ENCODE results near the gene TRIM25.

The TRIM25 gene

GRCh38 chr17:56879280-56879679 is 34.6 kb downstream of the TRIM25 start:
- no peak for TF ChIP-seq RAD21 (IDR thresholded peaks at IDR 0.05; ENCODE audit: low read depth)
- no peak for TF ChIP-seq ZBTB7A (IDR thresholded peaks at IDR 0.05; ENCODE audit: low read depth)
- no peak for TF ChIP-seq MAX (IDR thresholded peaks at IDR 0.05)
- no peak for TF ChIP-seq EP300 (IDR thresholded peaks at IDR 0.05; ENCODE audit: borderline replicate concordance)
- TF ChIP-seq TAF1 (IDR thresholded peaks at IDR 0.05; ENCODE audit: low read depth): no peak
- no peak for TF ChIP-seq CEBPB (IDR thresholded peaks at IDR 0.05)

GRCh38 chr17:56876766-56877179 is 37.1 kb downstream of the TRIM25 start:
- TF ChIP-seq CREB1 (IDR thresholded peaks at IDR 0.05; ENCODE audit: low read depth) (no peak), USF1 (IDR thresholded peaks at IDR 0.05) (no peak), MAX (IDR thresholded peaks at IDR 0.05) (no peak), TAF1 (IDR thresholded peaks at IDR 0.05; ENCODE audit: low read depth) (no peak), TEAD4 (IDR thresholded peaks at IDR 0.05) (no peak), CEBPB (IDR thresholded peaks at IDR 0.05) (no peak), EGR1 (IDR thresholded peaks at IDR 0.05) (no peak), EP300 (IDR thresholded peaks at IDR 0.05; ENCODE audit: borderline replicate concordance) (no peak), NFIC (IDR thresholded peaks at IDR 0.05) (no peak), FOXM1 (IDR thresholded peaks at IDR 0.05; ENCODE audit: borderline replicate concordance, low read depth) (no peak), ZBTB7A (IDR thresholded peaks at IDR 0.05; ENCODE audit: low read depth) (no peak), REST (IDR thresholded peaks at IDR 0.05; ENCODE audit: low read depth) (no peak), YY1 (IDR thresholded peaks at IDR 0.05; ENCODE audit: low read depth) (no peak), RAD21 (IDR thresholded peaks at IDR 0.05; ENCODE audit: low read depth) (no peak), TCF12 (IDR thresholded peaks at IDR 0.05; ENCODE audit: low read depth) (no peak)

- TF ChIP-seq RAD21 (IDR thresholded peaks at IDR 0.05; ENCODE audit: low read depth): no peak
- TF ChIP-seq REST (IDR thresholded peaks at IDR 0.05; ENCODE audit: low read depth): no peak
- no peak for TF ChIP-seq EGR1 (IDR thresholded peaks at IDR 0.05)
- no peak for TF ChIP-seq TEAD4 (IDR thresholded peaks at IDR 0.05)
- no peak for TF ChIP-seq CEBPB (IDR thresholded peaks at IDR 0.05)
- no peak for TF ChIP-seq YY1 (IDR thresholded peaks at IDR 0.05; ENCODE audit: low read depth)
- TF ChIP-seq TAF1 (IDR thresholded peaks at IDR 0.05; ENCODE audit: low read depth): no peak
- no peak for TF ChIP-seq CREB1 (IDR thresholded peaks at IDR 0.05; ENCODE audit: low read depth)
- no peak for TF ChIP-seq FOXM1 (IDR thresholded peaks at IDR 0.05; ENCODE audit: borderline replicate concordance, low read depth)
- no peak for TF ChIP-seq EP300 (IDR thresholded peaks at IDR 0.05; ENCODE audit: borderline replicate concordance)
- no peak for TF ChIP-seq TCF12 (IDR thresholded peaks at IDR 0.05; ENCODE audit: low read depth)
- no peak for TF ChIP-seq ZBTB7A (IDR thresholded peaks at IDR 0.05; ENCODE audit: low read depth)
Measured at GRCh38 chr17:56870081-56870651, 43.7 kb downstream of the TRIM25 start.

GRCh38 chr17:56868716-56869115 is 45.1 kb downstream of the TRIM25 start:
- TF ChIP-seq TAF1 (IDR thresholded peaks at IDR 0.05; ENCODE audit: low read depth) (no peak), EGR1 (IDR thresholded peaks at IDR 0.05) (no peak), REST (IDR thresholded peaks at IDR 0.05; ENCODE audit: low read depth) (no peak), CEBPB (IDR thresholded peaks at IDR 0.05) (no peak), YY1 (IDR thresholded peaks at IDR 0.05; ENCODE audit: low read depth) (no peak), MAX (IDR thresholded peaks at IDR 0.05) (no peak), USF1 (IDR thresholded peaks at IDR 0.05) (no peak), RAD21 (IDR thresholded peaks at IDR 0.05; ENCODE audit: low read depth) (no peak), TCF12 (IDR thresholded peaks at IDR 0.05; ENCODE audit: low read depth) (no peak), ZBTB7A (IDR thresholded peaks at IDR 0.05; ENCODE audit: low read depth) (no peak), FOXM1 (IDR thresholded peaks at IDR 0.05; ENCODE audit: borderline replicate concordance, low read depth) (no peak)
